ENCODE data around the gene CCDC57. TPM values are rescaled to one million over a fixed set of nuclear protein-coding genes. Genes with fewer than 3 reads are reported as not detected.

The CCDC57 gene
- total RNA-seq, 1 donor from 2014 or later = 56.6 TPM

DNA sequence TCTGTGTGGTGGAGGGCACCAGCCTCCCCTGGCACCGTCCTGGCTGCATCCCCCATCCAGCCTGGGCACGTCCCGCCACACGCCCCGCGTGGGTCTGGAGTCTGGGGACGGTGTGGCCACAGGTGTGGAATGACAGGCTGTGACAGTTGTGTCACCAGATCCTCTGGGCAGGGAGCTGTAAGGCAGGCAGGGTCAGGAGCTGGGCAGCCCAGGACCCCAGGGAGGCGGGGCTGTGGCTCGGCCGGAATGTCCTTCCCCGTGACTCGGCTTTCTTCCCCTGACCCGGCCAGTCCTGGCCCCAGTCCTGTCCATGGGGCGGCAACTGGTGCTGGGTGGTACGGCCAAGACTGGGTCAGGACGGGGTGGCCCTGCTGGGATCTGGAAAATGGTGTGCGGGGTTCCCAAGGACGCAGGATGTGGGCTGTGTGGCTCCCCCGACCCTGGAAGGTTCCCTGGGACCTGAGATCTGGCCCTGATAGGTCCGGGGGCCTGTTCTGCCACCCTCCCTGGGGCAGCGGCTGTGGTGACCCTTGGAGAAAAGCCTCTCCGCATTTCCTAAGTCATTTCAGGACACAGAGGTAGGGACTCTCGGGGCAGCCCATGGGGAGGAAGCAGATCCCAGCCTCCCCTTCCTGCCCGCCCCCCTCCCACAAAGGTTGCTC is 12.9 kb upstream of the CCDC57 start:
- ChIA-PET CTCF (no interaction called here), POLR2A (interaction anchor here (0.6 kb wide), 1 partner anchor 112 kb away, joined by 4 read pairs; no protein-coding TSS in a partner anchor)
- no peaks in the 10 kb centered on the region for H3K9me3 Mint-ChIP-seq
- no peaks in the 10 kb centered on the region for H3K27me3 Mint-ChIP-seq
- no peaks in the 10 kb centered on the region for H3K36me3 Mint-ChIP-seq (ENCODE audit: low read depth)
- no peak overlapping the region for H3K4me3 Mint-ChIP-seq
- peaks cover 12% of the 10 kb centered on the region for H3K4me1 Mint-ChIP-seq
- intact Hi-C loops (cut with micrococcal nuclease) = loop anchor here (5.0 kb wide), 1 partner anchor 188 kb away; the partner anchor contains the start of gene DCXR
- TF ChIP-seq, protein P1, sequence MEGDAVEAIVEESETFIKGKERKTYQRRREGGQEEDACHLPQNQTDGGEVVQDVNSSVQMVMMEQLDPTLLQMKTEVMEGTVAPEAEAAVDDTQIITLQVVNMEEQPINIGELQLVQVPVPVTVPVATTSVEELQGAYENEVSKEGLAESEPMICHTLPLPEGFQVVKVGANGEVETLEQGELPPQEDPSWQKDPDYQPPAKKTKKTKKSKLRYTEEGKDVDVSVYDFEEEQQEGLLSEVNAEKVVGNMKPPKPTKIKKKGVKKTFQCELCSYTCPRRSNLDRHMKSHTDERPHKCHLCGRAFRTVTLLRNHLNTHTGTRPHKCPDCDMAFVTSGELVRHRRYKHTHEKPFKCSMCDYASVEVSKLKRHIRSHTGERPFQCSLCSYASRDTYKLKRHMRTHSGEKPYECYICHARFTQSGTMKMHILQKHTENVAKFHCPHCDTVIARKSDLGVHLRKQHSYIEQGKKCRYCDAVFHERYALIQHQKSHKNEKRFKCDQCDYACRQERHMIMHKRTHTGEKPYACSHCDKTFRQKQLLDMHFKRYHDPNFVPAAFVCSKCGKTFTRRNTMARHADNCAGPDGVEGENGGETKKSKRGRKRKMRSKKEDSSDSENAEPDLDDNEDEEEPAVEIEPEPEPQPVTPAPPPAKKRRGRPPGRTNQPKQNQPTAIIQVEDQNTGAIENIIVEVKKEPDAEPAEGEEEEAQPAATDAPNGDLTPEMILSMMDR (IDR thresholded peaks at IDR 0.05) = no peak
- ATAC-seq (ENCODE audit: low read depth) (no peak), DNase-seq (no peak)
- no peak overlapping the region for H3K27ac Mint-ChIP-seq

- H3K27ac Mint-ChIP-seq = no peak overlapping the region
- DNase-seq = no peak
- peaks cover 5% of the 10 kb centered on the region for H3K4me1 Mint-ChIP-seq
- intact Hi-C loops (cut with micrococcal nuclease) = loop anchor here (5.0 kb wide), 1 partner anchor 187 kb away; the partner anchor contains the start of gene DCXR
- TF ChIP-seq, protein P1 (IDR thresholded peaks at IDR 0.05) = no peak
- no peak overlapping the region for H3K4me3 Mint-ChIP-seq
- H3K9me3 Mint-ChIP-seq = no peaks in the 10 kb centered on the region
- H3K36me3 Mint-ChIP-seq (ENCODE audit: low read depth) = no peaks in the 10 kb centered on the region
- no peaks in the 10 kb centered on the region for H3K27me3 Mint-ChIP-seq
- CTCF ChIA-PET = no interaction called here
- no peak for ATAC-seq (ENCODE audit: low read depth)
- POLR2A ChIA-PET = no interaction called here
These were observed 12.0 kb upstream of the CCDC57 start for GRCh38 chr17:82224666-82225065.

DNA sequence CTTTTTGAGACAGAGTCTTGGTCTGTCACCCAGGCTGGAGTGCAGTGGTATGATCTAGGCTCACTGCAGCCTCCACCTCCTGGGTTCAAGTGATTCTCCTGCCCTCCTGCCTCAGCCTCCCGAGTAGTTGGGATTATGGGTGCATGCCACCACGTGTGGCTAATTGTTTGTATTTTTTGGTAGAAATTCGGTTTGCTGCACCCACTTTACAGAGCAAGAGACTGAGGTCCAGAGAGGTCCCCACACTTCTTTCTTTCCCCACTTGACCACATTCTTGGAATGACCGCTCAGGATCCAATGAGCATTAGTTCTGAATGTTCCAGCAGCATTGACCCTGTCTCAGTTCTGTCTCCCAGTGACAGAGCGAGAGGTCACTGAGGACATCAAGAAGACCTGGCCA is 10.9 kb upstream of the CCDC57 start:
- intact Hi-C loops (cut with micrococcal nuclease) = no loop called here
- ChIA-PET CTCF (no interaction called here), POLR2A (no interaction called here)
- no peak for ATAC-seq (ENCODE audit: low read depth)
- Mint-ChIP-seq H3K4me1 (peaks cover 3% of the 10 kb centered on the region), H3K4me3 (no peak overlapping the region), H3K27me3 (no peaks in the 10 kb centered on the region), H3K36me3 (ENCODE audit: low read depth) (no peaks in the 10 kb centered on the region), H3K27ac (no peak overlapping the region), H3K9me3 (no peaks in the 10 kb centered on the region)
- DNase-seq = no peak
- TF ChIP-seq, protein P1 (IDR thresholded peaks at IDR 0.05) = no peak

GRCh38 chr17:82222816-82223215 is 10.2 kb upstream of the CCDC57 start:
- intact Hi-C loops (cut with micrococcal nuclease) = no loop called here
- no peak overlapping the region for H3K4me3 Mint-ChIP-seq
- DNase-seq = no peak
- TF ChIP-seq, protein P1 (IDR thresholded peaks at IDR 0.05) = no peak
- no peaks in the 10 kb centered on the region for H3K27me3 Mint-ChIP-seq
- ATAC-seq (ENCODE audit: low read depth) = no peak
- CTCF ChIA-PET = no interaction called here
- no peaks in the 10 kb centered on the region for H3K36me3 Mint-ChIP-seq (ENCODE audit: low read depth)
- POLR2A ChIA-PET = interaction anchor here (0.6 to 0.7 kb wide), 2 partner anchors 9 to 271 kb away, joined by 3 to 9 read pairs; no protein-coding TSS in a partner anchor
- no peak overlapping the region for H3K27ac Mint-ChIP-seq
- H3K9me3 Mint-ChIP-seq = no peaks in the 10 kb centered on the region
- H3K4me1 Mint-ChIP-seq = peaks cover 2% of the 10 kb centered on the region

GRCh38 chr17:82221341-82221902 is 8.8 kb upstream of the CCDC57 start:
- ChIA-PET POLR2A (no interaction called here), CTCF (interaction anchor here (1.5 kb wide), 1 partner anchor 15 kb away, joined by 4 read pairs; no protein-coding TSS in a partner anchor)
- TF ChIP-seq, protein P1 (IDR thresholded peaks at IDR 0.05) = no peak
- H3K9me3 Mint-ChIP-seq = no peaks in the 10 kb centered on the region
- H3K27ac Mint-ChIP-seq = no peak overlapping the region
- H3K27me3 Mint-ChIP-seq = no peaks in the 10 kb centered on the region
- ATAC-seq (ENCODE audit: low read depth) = no peak
- intact Hi-C loops (cut with micrococcal nuclease) = no loop called here
- peaks cover 11% of the 10 kb centered on the region for H3K4me1 Mint-ChIP-seq
- H3K4me3 Mint-ChIP-seq = no peak overlapping the region
- H3K36me3 Mint-ChIP-seq (ENCODE audit: low read depth) = no peaks in the 10 kb centered on the region
- DNase-seq = no peak

Measured in activated B cell treated with CpG ODN at 0.5 μM for 24 hours (primary cell).